Upper lobe of left lung (tissue), 4 donors: ENCODE measurements around the gene NELFCD.

Experiments used
- CTCF ChIP-seq, 6 experiments: fragments of 450-650 bp in 4 of 6; fragments of 200-600 bp in 2 of 6; sonication (generic) in 2 of 6; IDR thresholded peaks; one replicate each; pipeline ENCODE4 v1.5.1; 2016 to 2019; ENCODE audit warnings: antibody characterized with exemption in 6 of 6
- POLR2A ChIP-seq, 4 donors: fragments of 450-650 bp; IDR thresholded peaks; one replicate each; pipeline ENCODE4 v1.5.1; 2016 to 2017; ENCODE audit warnings: antibody characterized with exemption in 4 of 4, mild to moderate bottlenecking in 2 of 4

DNA sequence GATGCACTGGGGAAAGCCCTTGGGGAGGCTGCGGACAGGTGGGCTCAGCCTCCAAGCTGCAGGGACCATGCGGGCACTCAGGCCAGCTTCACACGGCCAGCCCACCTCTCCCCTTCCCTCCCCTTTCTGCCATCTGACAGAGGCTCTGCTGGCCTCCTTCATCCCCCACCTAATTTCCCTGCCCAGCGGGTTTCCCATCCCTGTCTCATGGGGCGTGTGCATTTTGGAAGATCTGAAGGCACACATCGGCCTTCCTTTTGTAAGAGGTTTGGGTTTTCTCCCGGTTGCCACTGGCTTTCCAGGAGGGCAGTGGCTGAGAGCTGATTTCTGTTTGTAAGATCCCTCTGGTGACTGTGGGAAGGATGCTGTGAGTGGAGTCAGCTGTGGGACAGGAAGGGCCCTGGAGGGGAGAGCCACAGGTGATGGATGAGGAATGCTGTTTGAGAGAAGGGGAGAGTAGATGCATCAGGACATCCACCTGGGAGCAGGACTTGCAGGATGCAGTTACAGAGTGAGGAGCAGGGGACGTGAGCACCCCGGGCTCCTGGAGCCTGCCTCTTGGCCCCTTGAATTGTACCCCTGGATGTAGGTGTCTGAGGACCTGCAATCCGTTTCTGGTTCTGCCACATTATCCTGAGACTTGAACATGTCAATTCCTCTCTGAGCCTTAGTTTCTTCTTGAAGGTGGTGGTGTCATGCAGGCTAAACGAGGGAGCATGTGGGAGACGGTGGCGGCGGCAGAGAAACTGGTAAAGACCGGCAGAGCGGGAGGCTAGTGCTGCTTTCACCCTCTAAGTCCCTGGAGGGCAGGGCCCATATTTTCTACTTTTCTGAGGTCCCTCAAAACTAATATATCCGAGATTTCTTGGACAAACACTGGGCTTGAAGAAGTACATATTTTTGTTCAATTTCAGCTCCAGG lies 32.2 kb downstream of the NELFCD start:
- TF ChIP-seq CTCF (IDR thresholded peaks at IDR 0.05) (no peak), POLR2A (IDR thresholded peaks at IDR 0.05) (no peak)
